Spleen (tissue), 11 donors: ENCODE measurements around the gene CRYBG3. TPM values are rescaled to one million over a fixed set of nuclear protein-coding genes. Genes with fewer than 3 reads are reported as not detected.
"Not testable (repeated sequence)": the region's sequence is repeated elsewhere in the genome, so short reads cannot be mapped to it uniquely, and the experiment has no call there.

Experiments used
- DNase-seq: peaks from one replicate; pipeline ENCODE4 v3.0.0-alpha.2; 2020
- H3K27ac ChIP-seq, 8 donors: fragments of 200-600 bp; sonication (generic) in 7 of 8; 1 replicate in 4 of 8; 2 replicates in 4 of 8; pipeline versions ENCODE4 v1.5.0 to v1.8.0; 2016 to 2021; ENCODE audit warnings: inconsistent platforms in 4 of 8, mild to moderate bottlenecking in 4 of 8, moderate library complexity in 1 of 8
- H3K27me3 ChIP-seq, 7 donors: fragments of 200-600 bp; sonication (generic) in 6 of 7; replicated peaks in 1 of 7; 1 replicate in 4 of 7; 2 replicates in 3 of 7; pipeline versions ENCODE4 v1.5.0 to v1.8.0; 2016 to 2021; ENCODE audit warnings: inconsistent platforms in 3 of 7, mild to moderate bottlenecking in 1 of 7
- H3K36me3 ChIP-seq, 6 donors: fragments of 200-600 bp; sonication (generic) in 5 of 6; 1 replicate in 4 of 6; 2 replicates in 2 of 6; pipeline versions ENCODE4 v1.5.0 to v1.8.0; 2016 to 2021; ENCODE audit warnings: inconsistent platforms in 2 of 6
- H3K4me1 ChIP-seq, 6 donors: fragments of 200-600 bp; sonication (generic) in 5 of 6; 1 replicate in 3 of 6; 2 replicates in 3 of 6; pipeline versions ENCODE4 v1.5.0 to v1.8.0; 2016 to 2021; ENCODE audit warnings: inconsistent platforms in 3 of 6
- H3K4me3 ChIP-seq, 8 donors: fragments of 200-600 bp; sonication (generic) in 7 of 8; 1 replicate in 4 of 8; 2 replicates in 4 of 8; pipeline versions ENCODE4 v1.5.0 to v1.8.0; 2016 to 2021; ENCODE audit warnings: inconsistent platforms in 4 of 8, mild to moderate bottlenecking in 4 of 8, moderate library complexity in 2 of 8
- H3K9me3 ChIP-seq, 8 donors: fragments of 200-600 bp; sonication (generic) in 7 of 8; 1 replicate in 4 of 8; 2 replicates in 4 of 8; pipeline versions ENCODE4 v1.5.0 to v1.8.0; 2016 to 2021; ENCODE audit warnings: inconsistent platforms in 4 of 8
- POLR2A ChIP-seq, 3 donors: fragments of 450-650 bp; IDR thresholded peaks; one replicate each; pipeline ENCODE4 v1.5.1; 2017; ENCODE audit warnings: antibody characterized with exemption in 3 of 3, mild to moderate bottlenecking in 1 of 3
- POLR2AphosphoS5 ChIP-seq, 3 donors: sonication (generic); formaldehyde crosslinking; IDR thresholded peaks; one replicate each; pipeline ENCODE4 v1.5.1; 2017; ENCODE audit warnings: antibody characterized with exemption in 3 of 3
- WGBS, 5 donors: extraction: QIAGEN DNeasy Blood & Tissue Kit in 3 of 5; methylation state at CpG; one replicate each; pipeline versions ENCODE4 v1.1.5 to v1.1.7; 2013 to 2018; 5-methylcytosine and 5-hydroxymethylcytosine counted together
- intact Hi-C: fragments of 100-400 bp; cut with DNase I; formaldehyde crosslinking; loops from one replicate; pipeline ENCODE4 v1.15.0; 2023; ENCODE audit warnings: low total_unique reads
- polyA plus RNA-seq, 3 donors: library from polyadenylated mRNA; stranded (reverse); fragments of 200-250 nt; gene quantifications; one replicate each; pipeline ENCODE4 v1.2.1, GENCODE V29; 2013
- total RNA-seq, 7 donors: library from RNA; depleted of rRNA in 3 of 7; stranded (reverse); fragments of >200 nt in 3 of 7; fragmentation: NEBNext Ultra II Directional in 4 of 7; extraction: Animal tissue kit (Norgen Biotek cat#: 25700) in 4 of 7; gene quantifications; one replicate each; pipeline versions ENCODE4 v1.1.0 to v1.2.1, GENCODE V29; 2016 to 2021
- TF ChIP-seq, protein P1 (sequence below), 11 experiments: fragments of 200-600 bp in 7 of 11; fragments of 450-650 bp in 4 of 11; sonication (generic) in 4 of 11; IDR thresholded peaks in 8 of 11; conservative IDR thresholded peaks in 3 of 11; 1 replicate in 7 of 11; 2 replicates in 4 of 11; pipeline versions ENCODE4 v1.4.0 to v1.8.0; 2016 to 2021; ENCODE audit warnings: antibody characterized with exemption in 11 of 11, inconsistent platforms in 4 of 11, mild to moderate bottlenecking in 1 of 11
- donor health status: healthy with polysubstance abuse.
- donor health status: DM: no; HTN: no; CAD: no; lungs with moderate emphysema.
- donor health status: DM: no; HTN: no; CAD: no.
- donor health status: Bipolar disorder and iron deficiency.
- donor health status: healthy.
- donor health status: DM: no; HTN: no; CAD: no.
- donor health status: DM: yes; HTN: yes; CAD: no.

The CRYBG3 gene
- total and polyA plus RNA-seq, 10 donors: 1.5 to 22.6 (median 17.6) TPM

DNA sequence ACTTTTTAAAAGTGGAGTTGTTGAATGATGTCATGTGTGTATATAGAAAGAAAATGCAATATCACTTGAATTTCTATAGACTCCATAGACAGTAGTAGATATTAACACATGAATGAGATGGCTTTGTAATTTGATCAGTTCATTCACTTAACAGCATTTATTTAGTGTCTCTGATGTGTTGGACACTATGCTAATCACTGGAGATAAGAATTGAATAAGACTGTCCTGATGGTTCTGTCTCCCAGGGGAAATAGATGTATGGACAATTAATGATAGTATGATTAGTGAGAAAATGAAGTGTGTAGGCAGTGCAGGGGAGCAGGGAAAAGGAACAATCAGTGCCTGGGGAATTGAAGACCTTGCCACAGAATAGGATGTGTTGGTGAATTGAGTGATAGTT lies 77.5 kb downstream of the CRYBG3 start:
- no peak overlapping the region for H3K27ac ChIP-seq
- H3K4me3 ChIP-seq: no peak overlapping the region
- no peak for DNase-seq
- intact Hi-C loops: no loop called here
- peaks cover 0 to 7% (median 0%) of the 10 kb centered on the region in 6 donors for H3K4me1 ChIP-seq
- H3K9me3 ChIP-seq: no peaks in the 10 kb centered on the region
- no peaks in the 10 kb centered on the region for H3K27me3 ChIP-seq
- peaks cover 0 to 11% (median 0%) of the 10 kb centered on the region in 6 donors for H3K36me3 ChIP-seq
- TF ChIP-seq, protein P1, sequence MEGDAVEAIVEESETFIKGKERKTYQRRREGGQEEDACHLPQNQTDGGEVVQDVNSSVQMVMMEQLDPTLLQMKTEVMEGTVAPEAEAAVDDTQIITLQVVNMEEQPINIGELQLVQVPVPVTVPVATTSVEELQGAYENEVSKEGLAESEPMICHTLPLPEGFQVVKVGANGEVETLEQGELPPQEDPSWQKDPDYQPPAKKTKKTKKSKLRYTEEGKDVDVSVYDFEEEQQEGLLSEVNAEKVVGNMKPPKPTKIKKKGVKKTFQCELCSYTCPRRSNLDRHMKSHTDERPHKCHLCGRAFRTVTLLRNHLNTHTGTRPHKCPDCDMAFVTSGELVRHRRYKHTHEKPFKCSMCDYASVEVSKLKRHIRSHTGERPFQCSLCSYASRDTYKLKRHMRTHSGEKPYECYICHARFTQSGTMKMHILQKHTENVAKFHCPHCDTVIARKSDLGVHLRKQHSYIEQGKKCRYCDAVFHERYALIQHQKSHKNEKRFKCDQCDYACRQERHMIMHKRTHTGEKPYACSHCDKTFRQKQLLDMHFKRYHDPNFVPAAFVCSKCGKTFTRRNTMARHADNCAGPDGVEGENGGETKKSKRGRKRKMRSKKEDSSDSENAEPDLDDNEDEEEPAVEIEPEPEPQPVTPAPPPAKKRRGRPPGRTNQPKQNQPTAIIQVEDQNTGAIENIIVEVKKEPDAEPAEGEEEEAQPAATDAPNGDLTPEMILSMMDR (IDR thresholded peaks at IDR 0.05 in 8 of 11, conservative IDR thresholded peaks at IDR 0.05 in 3 of 11): no peak
- TF ChIP-seq POLR2A (IDR thresholded peaks at IDR 0.05) (no peak), POLR2AphosphoS5 (IDR thresholded peaks at IDR 0.05) (no peak)

DNA sequence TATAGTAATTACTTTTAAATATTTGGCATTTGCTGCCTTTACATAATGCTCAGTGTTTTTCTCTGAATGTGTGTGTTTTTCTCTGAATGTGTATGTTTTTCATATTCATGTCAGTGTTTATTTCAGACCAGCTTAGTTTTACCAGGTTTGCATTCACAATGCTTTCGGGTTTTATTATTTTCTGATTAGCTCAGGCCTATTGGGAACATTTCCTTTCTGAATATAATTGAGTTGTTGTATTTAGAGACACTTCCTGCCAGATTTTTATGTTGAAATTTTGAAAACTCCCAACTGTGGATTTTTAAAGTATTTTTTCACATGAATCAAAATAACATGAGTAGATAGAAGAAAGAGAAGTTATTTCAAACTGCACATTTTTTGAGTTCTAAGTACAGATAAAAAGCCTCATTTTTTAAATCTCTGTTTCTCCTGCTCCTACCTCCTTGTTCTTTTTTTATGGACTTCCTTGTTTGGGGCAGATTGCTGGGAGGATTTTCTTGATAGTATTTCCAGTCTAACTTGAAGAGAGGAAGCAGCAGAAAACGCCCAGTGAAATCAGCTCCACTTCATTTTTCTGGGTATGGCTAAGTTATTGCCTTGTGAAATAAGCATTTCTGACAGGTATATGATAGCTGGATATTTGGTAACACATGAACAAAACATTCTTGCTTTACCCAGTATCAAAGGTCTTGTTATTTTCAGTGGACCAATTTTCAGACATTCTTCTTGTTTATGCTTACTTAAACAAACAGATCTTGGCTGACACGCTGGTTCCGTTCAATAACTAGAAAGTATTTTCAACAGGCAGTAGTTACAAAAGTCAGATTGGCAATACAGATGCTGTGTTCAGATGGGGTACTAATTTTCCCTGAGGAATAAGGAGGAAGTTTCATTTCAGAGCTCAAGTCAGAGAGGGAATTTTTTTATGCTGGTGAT lies 79.8 kb downstream of the CRYBG3 start:
- H3K27me3 ChIP-seq: no peaks in the 10 kb centered on the region
- TF ChIP-seq, protein P1 (IDR thresholded peaks at IDR 0.05 in 8 of 11, conservative IDR thresholded peaks at IDR 0.05 in 3 of 11): no peak
- TF ChIP-seq POLR2A (IDR thresholded peaks at IDR 0.05) (no peak), POLR2AphosphoS5 (IDR thresholded peaks at IDR 0.05) (no peak)
- peaks cover 0 to 7% (median 0%) of the 10 kb centered on the region in 6 donors for H3K4me1 ChIP-seq
- H3K4me3 ChIP-seq: no peak overlapping the region
- DNase-seq: no peak
- 61 to 69% (median 65%) methylated on average over 4 of the region's 4 CpGs for WGBS, 5 donors
- peak overlapping the region; percentile 1 to 71 (median 48) for H3K27ac ChIP-seq
- intact Hi-C loops: no loop called here
- H3K36me3 ChIP-seq: peaks cover 0 to 1% (median 0%) of the 10 kb centered on the region in 6 donors
- no peaks in the 10 kb centered on the region for H3K9me3 ChIP-seq

DNA sequence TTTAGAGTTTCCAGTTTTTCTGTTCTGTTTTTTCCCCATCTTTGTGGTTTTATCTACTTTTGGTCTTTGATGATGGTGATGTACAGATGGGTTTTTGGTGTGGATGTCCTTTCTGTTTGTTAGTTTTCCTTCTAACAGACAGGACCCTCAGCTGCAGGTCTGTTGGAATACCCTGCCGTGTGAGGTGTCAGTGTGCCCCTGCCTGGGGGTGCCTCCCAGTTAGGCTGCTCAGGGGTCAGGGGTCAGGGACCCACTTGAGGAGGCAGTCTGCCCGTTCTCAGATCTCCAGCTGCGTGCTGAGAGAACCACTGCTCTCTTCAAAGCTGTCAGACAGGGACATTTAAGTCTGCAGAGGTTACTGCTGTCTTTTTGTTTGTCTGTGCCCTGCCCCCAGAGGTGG lies 88.0 kb downstream of the CRYBG3 start:
- DNase-seq, H3K27ac ChIP-seq, H3K27me3 ChIP-seq, intact Hi-C loops, H3K9me3 ChIP-seq: not testable (repeated sequence)
- WGBS, 5 donors: 63 to 70% (median 67%) methylated on average over 2 to 3 of the region's 3 CpGs; no CpG with 5 or more reads in 2 of the 5 donors
- peaks cover 0 to 15% (median 9%) of the 10 kb centered on the region in 6 donors for H3K4me1 ChIP-seq
- peak overlapping the region in 1 of 8 donors; percentile 54 for H3K4me3 ChIP-seq
- peaks cover 0 to 21% (median 0%) of the 10 kb centered on the region in 6 donors for H3K36me3 ChIP-seq

DNA sequence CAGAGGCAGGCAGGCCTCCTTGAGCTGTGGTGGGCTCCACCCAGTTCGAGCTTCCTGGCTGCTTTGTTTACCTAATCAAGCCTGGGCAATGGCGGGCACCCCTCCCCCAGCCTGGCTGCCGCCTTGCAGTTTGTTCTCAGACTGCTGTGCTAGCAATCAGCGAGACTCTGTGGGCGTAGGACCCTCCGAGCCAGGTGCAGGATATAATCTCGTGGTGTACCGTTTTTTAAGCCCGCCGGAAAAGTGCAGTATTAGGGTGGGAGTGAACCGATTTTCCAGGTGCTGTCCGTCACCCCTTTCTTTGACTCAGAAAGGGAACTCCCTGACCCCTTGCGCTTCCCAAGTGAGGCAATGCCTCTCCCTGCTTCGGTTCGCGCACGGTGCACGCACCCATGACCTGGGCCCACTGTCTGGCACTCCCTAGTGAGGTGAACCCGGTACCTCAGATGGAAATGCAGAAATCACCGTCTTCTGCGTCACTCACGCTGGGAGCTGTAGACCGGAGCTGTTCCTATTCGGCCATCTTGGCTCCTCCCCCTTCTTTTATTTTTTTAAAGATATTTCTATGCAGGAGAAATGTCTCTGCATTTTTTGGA lies 88.5 kb downstream of the CRYBG3 start:
- H3K4me3 ChIP-seq: peak overlapping the region in 1 of 8 donors; percentile 54
- peaks cover 0 to 23% (median 0%) of the 10 kb centered on the region in 6 donors for H3K36me3 ChIP-seq
- TF ChIP-seq POLR2AphosphoS5 (IDR thresholded peaks at IDR 0.05): peak in 1 of 3 donors; percentile 7
- H3K27me3 ChIP-seq, intact Hi-C loops, H3K9me3 ChIP-seq: not testable (repeated sequence)
- peak overlapping the region in 6 of 8 donors; percentile 3 to 66 (median 39) for H3K27ac ChIP-seq
- 59 to 87% (median 74%) methylated on average over 23 to 24 of the region's 24 CpGs for WGBS, 5 donors
- H3K4me1 ChIP-seq: peaks cover 0 to 15% (median 9%) of the 10 kb centered on the region in 6 donors
- DNase-seq: peak; percentile 56

DNA sequence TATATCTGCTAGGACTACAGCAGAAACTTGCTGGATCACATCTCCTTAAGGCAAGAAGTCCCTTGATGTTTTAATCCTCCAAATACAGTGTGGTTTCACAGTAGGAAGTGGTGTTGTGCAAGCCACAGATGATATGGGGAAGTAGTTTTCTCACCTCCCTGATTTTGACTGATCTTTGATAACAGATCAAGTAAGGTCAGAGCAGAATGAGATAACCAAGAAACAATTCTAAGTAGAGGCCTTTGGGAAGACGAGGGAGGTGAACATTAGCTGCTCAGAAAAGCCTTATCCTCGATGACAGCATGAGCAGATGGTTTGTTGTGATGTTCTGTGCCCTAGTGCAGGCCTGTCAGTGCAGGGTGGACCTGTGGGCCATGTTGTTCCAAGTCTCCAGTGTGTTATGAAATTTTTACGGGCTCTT lies 89.1 kb downstream of the CRYBG3 start:
- Histone ChIP-seq H3K9me3 (no peaks in the 10 kb centered on the region), H3K36me3 (peaks cover 0 to 29% (median 3%) of the 10 kb centered on the region in 6 donors), H3K4me1 (peaks cover 0 to 15% (median 9%) of the 10 kb centered on the region in 6 donors), H3K27ac (peak overlapping the region in 6 of 8 donors; percentile 3 to 66 (median 30)), H3K27me3 (no peaks in the 10 kb centered on the region), H3K4me3 (peak overlapping the region in 1 of 8 donors; percentile 54)
- DNase-seq: no peak
- TF ChIP-seq POLR2AphosphoS5 (IDR thresholded peaks at IDR 0.05) (no peak), POLR2A (IDR thresholded peaks at IDR 0.05) (no peak)
- TF ChIP-seq, protein P1 (IDR thresholded peaks at IDR 0.05 in 8 of 11, conservative IDR thresholded peaks at IDR 0.05 in 3 of 11): no peak
- 28 to 52% (median 39%) methylated on average over 3 of the region's 3 CpGs for WGBS, 5 donors
- intact Hi-C loops: no loop called here
